Eye (tissue), 1 donor: ENCODE measurements around the gene ARHGAP10.

ENCODE experiments used
- DNase-seq: peaks from one replicate; pipeline ENCODE4 v3.0.0-alpha.2; 2015

ARHGAP10 gene

GRCh38 chr4:147828331-147828905 is 96.5 kb downstream of the ARHGAP10 start:
- no peak for DNase-seq

GRCh38 chr4:147829401-147830101 is 97.7 kb downstream of the ARHGAP10 start:
- DNase-seq, result no peak

- no peak for DNase-seq
Observed at GRCh38 chr4:147830102-147830463, 98.2 kb downstream of the ARHGAP10 start.

- DNase-seq, result no peak
Observed at GRCh38 chr4:147830987-147831386, 99.1 kb downstream of the ARHGAP10 start.

GRCh38 chr4:147831551-147832171 is 99.8 kb downstream of the ARHGAP10 start:
- DNase-seq, result no peak

- DNase-seq, result no peak
Observed at GRCh38 chr4:147833254-147833653, 101.4 kb downstream of the ARHGAP10 start.

GRCh38 chr4:147833741-147834140 is 101.9 kb downstream of the ARHGAP10 start:
- no peak for DNase-seq

GRCh38 chr4:147834480-147834879 is 102.6 kb downstream of the ARHGAP10 start:
- DNase-seq, result no peak

- DNase-seq, result no peak
Observed at GRCh38 chr4:147836807-147837206, 104.9 kb downstream of the ARHGAP10 start.

- DNase-seq, result no peak
Observed at GRCh38 chr4:147837435-147837834, 105.5 kb downstream of the ARHGAP10 start.

GRCh38 chr4:147837854-147838253 is 106.0 kb downstream of the ARHGAP10 start:
- no peak for DNase-seq

- DNase-seq, result no peak
Observed at GRCh38 chr4:147839200-147839599, 107.3 kb downstream of the ARHGAP10 start.

GRCh38 chr4:147839663-147840062 is 107.8 kb downstream of the ARHGAP10 start:
- no peak for DNase-seq

GRCh38 chr4:147840838-147841738 is 109.2 kb downstream of the ARHGAP10 start:
- no peak for DNase-seq

GRCh38 chr4:147842573-147842972 is 110.7 kb downstream of the ARHGAP10 start:
- no peak for DNase-seq

- DNase-seq, result no peak
Observed at GRCh38 chr4:147843162-147843561, 111.3 kb downstream of the ARHGAP10 start.

- DNase-seq, result no peak
Observed at GRCh38 chr4:147844781-147845180, 112.9 kb downstream of the ARHGAP10 start.

GRCh38 chr4:147846318-147847155 is 114.6 kb downstream of the ARHGAP10 start:
- DNase-seq, result no peak

- no peak for DNase-seq
Observed at GRCh38 chr4:147847751-147848590, 116.1 kb downstream of the ARHGAP10 start.

- DNase-seq, result no peak
Observed at GRCh38 chr4:147848634-147849033, 116.7 kb downstream of the ARHGAP10 start.

GRCh38 chr4:147851135-147851534 is 119.2 kb downstream of the ARHGAP10 start:
- no peak for DNase-seq
